ENCODE measurements around the gene PABPN1L. TPM values are rescaled to one million over a fixed set of nuclear protein-coding genes. Genes with fewer than 3 reads are reported as not detected.

The PABPN1L gene
- total RNA-seq, 1 donor from 2014 or later: not detected

- H3K27ac Mint-ChIP-seq (ENCODE audit: unreplicated experiment): no peak overlapping the region
- TF ChIP-seq, protein P1, sequence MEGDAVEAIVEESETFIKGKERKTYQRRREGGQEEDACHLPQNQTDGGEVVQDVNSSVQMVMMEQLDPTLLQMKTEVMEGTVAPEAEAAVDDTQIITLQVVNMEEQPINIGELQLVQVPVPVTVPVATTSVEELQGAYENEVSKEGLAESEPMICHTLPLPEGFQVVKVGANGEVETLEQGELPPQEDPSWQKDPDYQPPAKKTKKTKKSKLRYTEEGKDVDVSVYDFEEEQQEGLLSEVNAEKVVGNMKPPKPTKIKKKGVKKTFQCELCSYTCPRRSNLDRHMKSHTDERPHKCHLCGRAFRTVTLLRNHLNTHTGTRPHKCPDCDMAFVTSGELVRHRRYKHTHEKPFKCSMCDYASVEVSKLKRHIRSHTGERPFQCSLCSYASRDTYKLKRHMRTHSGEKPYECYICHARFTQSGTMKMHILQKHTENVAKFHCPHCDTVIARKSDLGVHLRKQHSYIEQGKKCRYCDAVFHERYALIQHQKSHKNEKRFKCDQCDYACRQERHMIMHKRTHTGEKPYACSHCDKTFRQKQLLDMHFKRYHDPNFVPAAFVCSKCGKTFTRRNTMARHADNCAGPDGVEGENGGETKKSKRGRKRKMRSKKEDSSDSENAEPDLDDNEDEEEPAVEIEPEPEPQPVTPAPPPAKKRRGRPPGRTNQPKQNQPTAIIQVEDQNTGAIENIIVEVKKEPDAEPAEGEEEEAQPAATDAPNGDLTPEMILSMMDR (conservative IDR thresholded peaks at IDR 0.05): no peak
These were observed 47.3 kb downstream of the PABPN1L start for GRCh38 chr16:88819126-88819525.

DNA sequence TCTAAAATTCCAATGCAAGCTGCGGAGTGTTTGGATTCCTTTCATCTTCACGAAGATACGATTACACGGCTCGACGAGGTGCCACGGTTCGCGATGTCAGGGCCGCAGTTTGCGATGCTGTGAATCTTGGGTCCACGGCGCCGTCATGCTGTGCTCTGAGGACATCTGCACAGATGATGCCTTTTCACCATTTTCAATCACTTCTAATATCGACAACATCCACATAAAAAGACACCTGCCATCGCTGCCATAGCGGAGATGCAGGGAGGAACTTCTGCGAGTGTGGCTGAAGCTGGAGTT, 47.9 kb downstream of the PABPN1L start:
- peaks cover 4% of the 10 kb centered on the region for H3K27me3 Mint-ChIP-seq (ENCODE audit: low read depth)
- TF ChIP-seq, protein P1 (conservative IDR thresholded peaks at IDR 0.05): no peak
- H3K27ac Mint-ChIP-seq (ENCODE audit: unreplicated experiment): no peak overlapping the region
- H3K36me3 Mint-ChIP-seq (ENCODE audit: low read depth): no peaks in the 10 kb centered on the region
- peaks cover 5% of the 10 kb centered on the region for H3K4me1 Mint-ChIP-seq
- H3K4me3 Mint-ChIP-seq: peak overlapping the region; percentile 18
- no peaks in the 10 kb centered on the region for H3K9me3 Mint-ChIP-seq
- DNase-seq (ENCODE audit: low read depth, low spot score): no peak

More at GRCh38 chr16:88819126-88819525, 47.3 kb downstream of the PABPN1L start:
- Mint-ChIP-seq H3K4me3 (no peak overlapping the region), H3K27me3 (ENCODE audit: low read depth) (no peaks in the 10 kb centered on the region), H3K9me3 (no peaks in the 10 kb centered on the region), H3K4me1 (no peaks in the 10 kb centered on the region), H3K36me3 (ENCODE audit: low read depth) (no peaks in the 10 kb centered on the region)
- no peak for DNase-seq (ENCODE audit: low read depth, low spot score)

GRCh38 chr16:88817785-88818574, 48.5 kb downstream of the PABPN1L start:
- Mint-ChIP-seq H3K4me3 (no peak overlapping the region), H3K27me3 (ENCODE audit: low read depth) (peaks cover 4% of the 10 kb centered on the region), H3K36me3 (ENCODE audit: low read depth) (no peaks in the 10 kb centered on the region), H3K4me1 (peaks cover 5% of the 10 kb centered on the region), H3K9me3 (no peaks in the 10 kb centered on the region), H3K27ac (ENCODE audit: unreplicated experiment) (no peak overlapping the region)
- no peak for DNase-seq (ENCODE audit: low read depth, low spot score)
- TF ChIP-seq, protein P1 (conservative IDR thresholded peaks at IDR 0.05): no peak

DNA sequence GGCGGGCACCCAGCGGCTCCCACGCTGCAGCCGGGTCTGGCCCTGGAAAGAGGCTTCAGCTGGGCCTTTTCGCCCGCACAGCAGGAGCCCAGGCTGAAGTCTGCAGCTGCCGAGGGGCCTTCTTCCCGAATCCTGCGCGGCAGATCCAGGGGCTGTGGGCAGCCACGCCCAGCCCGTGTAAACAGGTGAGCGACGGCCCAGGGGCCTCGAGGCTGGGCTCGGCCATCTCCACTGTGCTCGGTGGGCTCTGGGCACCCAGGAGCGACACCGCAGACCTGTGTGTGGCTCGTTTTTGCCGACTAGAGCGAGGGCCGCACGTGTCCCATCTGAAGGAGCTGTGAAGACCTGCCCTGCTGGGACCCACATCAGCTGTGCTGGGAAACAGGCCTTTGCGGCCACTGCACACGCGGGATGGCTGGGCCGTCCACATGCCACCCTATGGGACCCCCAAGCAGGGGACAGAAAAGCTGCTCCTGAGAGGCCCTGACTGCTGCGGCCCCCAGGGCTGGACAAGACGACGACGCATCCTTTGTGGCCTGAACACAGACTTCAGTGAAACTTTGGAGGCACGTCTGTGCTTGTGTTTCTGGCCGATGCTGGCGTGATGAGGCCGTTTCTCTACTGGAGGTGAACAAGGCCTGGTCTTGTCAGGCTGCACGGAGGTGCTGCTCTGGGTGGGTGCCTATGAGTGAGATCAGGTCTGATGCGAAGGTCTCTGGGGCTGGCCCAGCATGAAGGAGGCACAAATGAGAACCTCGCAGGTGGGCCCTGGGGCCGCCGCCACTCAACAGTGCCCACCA, 49.5 kb downstream of the PABPN1L start:
- no peaks in the 10 kb centered on the region for H3K36me3 Mint-ChIP-seq (ENCODE audit: low read depth)
- no peak overlapping the region for H3K27ac Mint-ChIP-seq (ENCODE audit: unreplicated experiment)
- DNase-seq (ENCODE audit: low read depth, low spot score): no peak
- no peak overlapping the region for H3K4me3 Mint-ChIP-seq
- peaks cover 7% of the 10 kb centered on the region for H3K4me1 Mint-ChIP-seq
- TF ChIP-seq, protein P1 (conservative IDR thresholded peaks at IDR 0.05): no peak
- no peaks in the 10 kb centered on the region for H3K9me3 Mint-ChIP-seq
- peaks cover 4% of the 10 kb centered on the region for H3K27me3 Mint-ChIP-seq (ENCODE audit: low read depth)

DNA sequence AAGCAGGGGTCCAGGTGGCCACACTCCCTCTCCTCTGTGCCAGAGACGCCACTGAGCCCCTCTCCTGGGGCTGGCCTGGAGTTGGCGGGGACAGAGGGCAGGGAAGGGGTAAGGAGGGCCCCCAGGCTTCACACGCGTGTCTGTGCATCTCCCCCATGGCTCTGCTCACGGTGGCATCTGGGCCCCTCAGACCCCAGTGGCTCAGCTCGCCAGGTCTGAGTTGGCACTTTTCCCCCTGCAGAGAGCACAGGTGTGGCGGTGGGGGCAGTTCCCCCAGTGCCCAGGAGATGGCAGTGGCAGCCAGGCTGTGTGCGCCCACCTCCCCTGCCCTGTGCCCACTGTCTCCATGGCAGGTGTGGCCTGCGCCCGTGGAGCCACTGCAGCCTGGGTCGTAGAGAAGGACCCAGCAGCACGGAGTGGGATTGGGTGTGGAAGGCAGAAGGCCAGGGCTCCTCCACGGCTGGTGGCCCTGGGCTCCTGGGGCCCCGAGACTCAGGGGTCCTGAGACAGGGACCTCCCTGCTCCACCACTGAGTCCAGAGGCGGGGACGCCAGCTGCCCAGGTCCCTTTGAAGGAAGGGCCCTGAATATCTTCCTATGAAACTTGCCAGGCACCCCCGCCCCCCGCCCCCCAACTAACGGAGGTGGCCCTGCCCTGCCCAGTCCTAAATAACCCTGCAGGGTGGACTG, 50.4 kb downstream of the PABPN1L start:
- H3K4me1 Mint-ChIP-seq: peaks cover 9% of the 10 kb centered on the region
- TF ChIP-seq, protein P1 (conservative IDR thresholded peaks at IDR 0.05): peak; percentile 72

More for the DNA sequence above, 50.4 kb downstream of the PABPN1L start:
- H3K9me3 Mint-ChIP-seq: no peaks in the 10 kb centered on the region
- no peak overlapping the region for H3K4me3 Mint-ChIP-seq
- DNase-seq (ENCODE audit: low read depth, low spot score): no peak
- H3K36me3 Mint-ChIP-seq (ENCODE audit: low read depth): no peaks in the 10 kb centered on the region
- no peak overlapping the region for H3K27ac Mint-ChIP-seq (ENCODE audit: unreplicated experiment)
- peaks cover 4% of the 10 kb centered on the region for H3K27me3 Mint-ChIP-seq (ENCODE audit: low read depth)
